ENCODE measurements around the gene ZYG11A. TPM values are rescaled to one million over a fixed set of nuclear protein-coding genes. Genes with fewer than 3 reads are reported as not detected.

Gene ZYG11A
- total RNA-seq, 1 donor from 2014 or later, result 0.26 TPM

DNA sequence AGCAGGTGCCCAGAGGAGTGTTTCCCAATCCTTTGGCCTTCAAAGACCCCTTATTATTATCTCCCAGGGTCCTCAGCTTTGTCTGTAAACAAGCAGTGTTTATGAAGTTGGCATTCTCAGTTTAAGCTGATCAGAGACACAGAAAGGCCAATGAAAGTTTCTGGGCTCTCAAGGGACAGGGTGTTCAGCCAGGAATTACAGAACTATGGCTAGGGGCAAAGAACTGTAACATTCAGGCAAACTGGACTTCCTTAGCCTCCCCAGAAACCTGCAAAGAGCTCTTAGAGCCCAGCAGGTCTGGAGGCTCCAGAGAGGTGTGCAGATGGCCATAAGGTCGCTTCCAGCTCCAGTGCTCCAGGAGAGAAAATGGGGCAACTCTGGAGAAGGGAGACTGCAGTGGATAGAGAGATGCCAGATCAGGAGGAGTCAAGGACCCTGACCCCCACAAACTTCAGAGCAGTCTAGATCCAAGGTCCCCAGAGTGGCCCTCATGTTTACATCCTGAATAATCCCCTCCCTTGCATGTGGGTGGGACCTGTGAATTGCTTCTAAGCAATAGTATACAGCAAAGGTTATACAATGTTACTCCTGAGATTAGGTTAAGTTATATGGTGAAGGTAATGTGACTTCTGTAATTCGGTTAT lies 72.8 kb downstream of the ZYG11A start:
- H3K27ac Mint-ChIP-seq, result no peak overlapping the region
- no peak for DNase-seq (ENCODE audit: low spot score)
- H3K9me3 Mint-ChIP-seq, result no peaks in the 10 kb centered on the region
- intact Hi-C loops (cut with micrococcal nuclease), result no loop called here
- peaks cover 14% of the 10 kb centered on the region for H3K4me1 Mint-ChIP-seq (ENCODE audit: low read depth)
- peaks cover 3% of the 10 kb centered on the region for H3K36me3 Mint-ChIP-seq (ENCODE audit: low read depth)
- H3K4me3 Mint-ChIP-seq, result no peak overlapping the region
- no peaks in the 10 kb centered on the region for H3K27me3 Mint-ChIP-seq (ENCODE audit: insufficient read depth)

DNA sequence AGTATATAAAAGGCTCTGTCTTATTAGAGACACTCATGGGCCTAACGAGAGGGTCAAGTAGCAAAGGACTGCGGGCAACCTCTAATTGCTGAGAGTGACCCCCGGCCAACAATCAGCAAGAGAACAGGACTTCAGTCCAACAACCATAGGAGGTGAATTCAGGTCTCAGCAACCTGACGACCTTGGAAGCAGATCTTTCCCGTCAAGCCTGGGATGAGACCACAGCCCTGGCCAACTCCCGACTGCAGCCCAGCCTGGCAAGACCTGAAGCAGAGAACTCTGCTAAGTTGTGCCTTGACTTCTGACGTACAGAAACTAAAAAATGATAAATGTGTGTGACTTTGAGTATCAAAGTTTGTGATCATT lies 73.3 kb downstream of the ZYG11A start:
- Mint-ChIP-seq H3K4me1 (ENCODE audit: low read depth) (peaks cover 14% of the 10 kb centered on the region), H3K9me3 (no peaks in the 10 kb centered on the region), H3K36me3 (ENCODE audit: low read depth) (peaks cover 3% of the 10 kb centered on the region), H3K27me3 (ENCODE audit: insufficient read depth) (no peaks in the 10 kb centered on the region), H3K27ac (no peak overlapping the region), H3K4me3 (no peak overlapping the region)
- intact Hi-C loops (cut with micrococcal nuclease), result no loop called here
- no peak for DNase-seq (ENCODE audit: low spot score)

GRCh38 chr1:52916241-52916975 lies 73.8 kb downstream of the ZYG11A start:
- Mint-ChIP-seq H3K27me3 (ENCODE audit: insufficient read depth) (no peaks in the 10 kb centered on the region), H3K4me1 (ENCODE audit: low read depth) (peaks cover 14% of the 10 kb centered on the region), H3K9me3 (no peaks in the 10 kb centered on the region), H3K27ac (no peak overlapping the region), H3K36me3 (ENCODE audit: low read depth) (peaks cover 3% of the 10 kb centered on the region), H3K4me3 (no peak overlapping the region)
- no peak for DNase-seq (ENCODE audit: low spot score)
- intact Hi-C loops (cut with micrococcal nuclease), result no loop called here

DNA sequence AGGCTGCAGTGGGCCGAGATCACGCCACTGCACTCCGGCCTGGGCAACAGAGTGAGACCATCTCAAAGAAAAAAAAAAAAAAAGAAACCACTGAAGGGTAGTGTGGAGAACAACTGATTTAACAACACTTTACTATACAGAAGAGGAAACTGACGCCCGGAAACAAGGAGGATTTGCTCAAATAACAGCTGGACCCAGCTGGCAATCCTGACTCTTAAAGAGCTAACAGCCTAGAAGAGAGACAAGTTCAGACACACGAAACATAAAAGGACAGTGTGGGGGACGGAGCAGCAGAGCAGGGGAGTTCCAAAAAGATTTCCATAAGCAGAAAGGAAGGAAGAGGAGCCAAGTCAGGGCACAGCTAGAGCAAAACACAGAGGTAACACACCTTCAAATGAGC lies 74.6 kb downstream of the ZYG11A start:
- no peak for DNase-seq (ENCODE audit: low spot score)
- no peaks in the 10 kb centered on the region for H3K27me3 Mint-ChIP-seq (ENCODE audit: insufficient read depth)
- no peak overlapping the region for H3K4me3 Mint-ChIP-seq
- H3K36me3 Mint-ChIP-seq (ENCODE audit: low read depth), result peaks cover 3% of the 10 kb centered on the region
- no peak overlapping the region for H3K27ac Mint-ChIP-seq
- intact Hi-C loops (cut with micrococcal nuclease), result no loop called here
- no peaks in the 10 kb centered on the region for H3K9me3 Mint-ChIP-seq
- H3K4me1 Mint-ChIP-seq (ENCODE audit: low read depth), result peaks cover 14% of the 10 kb centered on the region

DNA sequence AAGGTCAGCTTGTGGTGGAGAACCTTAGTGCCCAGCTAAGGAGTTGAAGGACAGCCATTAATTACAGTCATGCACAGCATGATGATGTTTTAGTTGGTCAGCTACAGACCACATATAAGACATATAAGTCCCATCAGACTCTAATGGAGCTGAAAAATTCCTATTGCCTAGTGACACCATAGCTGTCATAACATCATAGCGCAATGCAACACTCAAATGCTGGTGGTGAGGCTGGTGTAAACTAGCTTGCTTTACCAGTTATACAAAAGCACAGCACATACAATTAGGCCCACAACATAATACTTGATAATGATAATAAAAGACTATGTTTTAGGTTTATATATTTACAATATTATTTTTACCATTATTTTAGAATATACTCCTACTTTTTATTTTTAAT lies 75.0 kb downstream of the ZYG11A start:
- Mint-ChIP-seq H3K9me3 (no peaks in the 10 kb centered on the region), H3K27me3 (ENCODE audit: insufficient read depth) (no peaks in the 10 kb centered on the region), H3K27ac (no peak overlapping the region), H3K36me3 (ENCODE audit: low read depth) (peaks cover 3% of the 10 kb centered on the region), H3K4me1 (ENCODE audit: low read depth) (peaks cover 14% of the 10 kb centered on the region), H3K4me3 (no peak overlapping the region)
- no peak for DNase-seq (ENCODE audit: low spot score)
- intact Hi-C loops (cut with micrococcal nuclease), result no loop called here

DNA sequence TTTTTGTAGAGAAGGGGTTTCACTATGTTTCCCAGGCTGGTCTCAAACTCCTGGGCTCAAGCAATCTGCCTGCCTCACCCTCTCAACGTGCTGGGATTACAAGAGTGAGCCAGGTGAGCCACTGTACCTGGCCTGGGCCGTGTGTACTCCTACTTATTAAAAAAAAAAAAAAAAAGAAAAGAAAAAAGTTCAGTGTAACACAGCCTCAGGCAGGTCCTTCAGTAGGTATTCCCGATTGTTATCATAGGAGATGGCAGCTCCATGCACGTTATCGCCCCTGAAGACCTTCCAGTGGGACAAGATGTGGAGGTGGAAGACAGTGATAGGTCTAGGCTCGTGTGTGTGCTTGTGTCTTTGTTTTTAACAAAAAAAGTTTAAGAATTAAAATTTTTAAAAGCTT lies 75.6 kb downstream of the ZYG11A start:
- Mint-ChIP-seq H3K27ac (no peak overlapping the region), H3K27me3 (ENCODE audit: insufficient read depth) (no peaks in the 10 kb centered on the region), H3K36me3 (ENCODE audit: low read depth) (peaks cover 3% of the 10 kb centered on the region), H3K4me3 (no peak overlapping the region), H3K9me3 (no peaks in the 10 kb centered on the region), H3K4me1 (ENCODE audit: low read depth) (peaks cover 14% of the 10 kb centered on the region)
- no peak for DNase-seq (ENCODE audit: low spot score)
- intact Hi-C loops (cut with micrococcal nuclease), result no loop called here

DNA sequence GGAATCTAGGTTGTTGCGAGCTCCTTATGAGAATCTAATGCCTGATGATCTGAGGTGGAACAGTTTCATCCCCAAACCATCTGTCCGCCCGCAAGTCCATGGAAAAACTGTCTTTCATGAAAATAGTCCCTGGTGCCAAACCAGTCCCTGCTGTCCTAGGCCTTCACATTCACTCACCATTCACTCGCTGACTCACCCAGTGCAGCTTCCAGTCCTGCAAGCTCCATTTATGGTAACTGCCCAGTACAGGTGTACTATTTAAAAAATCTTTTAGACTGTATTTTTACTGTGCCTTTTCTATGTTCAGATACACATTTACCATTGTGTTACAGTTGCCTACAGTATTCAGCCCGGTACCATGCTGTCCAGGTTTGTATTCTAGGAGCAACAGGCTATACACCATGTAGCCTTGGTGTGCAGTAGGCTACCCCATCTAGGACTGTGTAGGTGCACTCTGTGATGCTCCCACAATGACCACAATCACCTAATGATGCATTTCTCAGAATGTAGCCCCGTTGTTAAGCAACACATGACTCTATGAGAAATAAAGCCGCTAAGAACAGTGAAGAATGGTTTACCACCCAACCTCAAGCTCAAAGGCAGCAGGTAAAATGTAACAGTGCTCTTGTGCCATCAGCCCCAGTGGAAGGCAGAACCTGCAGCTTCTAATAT lies 76.6 kb downstream of the ZYG11A start:
- Mint-ChIP-seq H3K9me3 (no peaks in the 10 kb centered on the region), H3K4me3 (no peak overlapping the region), H3K27ac (peak overlapping the region; percentile 1), H3K27me3 (ENCODE audit: insufficient read depth) (no peaks in the 10 kb centered on the region), H3K4me1 (ENCODE audit: low read depth) (peaks cover 14% of the 10 kb centered on the region), H3K36me3 (ENCODE audit: low read depth) (peaks cover 3% of the 10 kb centered on the region)
- no peak for DNase-seq (ENCODE audit: low spot score)
- intact Hi-C loops (cut with micrococcal nuclease), result no loop called here

- no peaks in the 10 kb centered on the region for H3K27me3 Mint-ChIP-seq (ENCODE audit: insufficient read depth)
- H3K36me3 Mint-ChIP-seq (ENCODE audit: low read depth), result peaks cover 3% of the 10 kb centered on the region
- peak overlapping the region; percentile 86 for H3K4me3 Mint-ChIP-seq
- peaks cover 14% of the 10 kb centered on the region for H3K4me1 Mint-ChIP-seq (ENCODE audit: low read depth)
- peak overlapping the region; percentile 1 for H3K27ac Mint-ChIP-seq
- DNase-seq (ENCODE audit: low spot score), result no peak
- intact Hi-C loops (cut with micrococcal nuclease), result loop anchor here (2.0 to 10.0 kb wide), 6 partner anchors 77 to 555 kb away; partner anchors contain the start of genes CC2D1B, ORC1, PRPF38A and TUT4
- H3K9me3 Mint-ChIP-seq, result no peaks in the 10 kb centered on the region
Measured at GRCh38 chr1:52919723-52920483, 77.3 kb downstream of the ZYG11A start.

- Mint-ChIP-seq H3K27me3 (ENCODE audit: insufficient read depth) (peaks cover 2% of the 10 kb centered on the region), H3K4me3 (peak overlapping the region; percentile 86), H3K9me3 (no peaks in the 10 kb centered on the region), H3K36me3 (ENCODE audit: low read depth) (peaks cover 3% of the 10 kb centered on the region), H3K4me1 (ENCODE audit: low read depth) (peaks cover 14% of the 10 kb centered on the region), H3K27ac (no peak overlapping the region)
- no peak for DNase-seq (ENCODE audit: low spot score)
- intact Hi-C loops (cut with micrococcal nuclease), result loop anchor here (1.0 to 10.0 kb wide), 7 partner anchors 78 to 556 kb away; partner anchors contain the start of genes CC2D1B, ORC1, PRPF38A and TUT4
Measured at GRCh38 chr1:52920791-52921291, 78.3 kb downstream of the ZYG11A start.

GRCh38 chr1:52925571-52926005 lies 83.0 kb downstream of the ZYG11A start:
- H3K4me3 Mint-ChIP-seq, result peak overlapping the region; percentile 90
- no peaks in the 10 kb centered on the region for H3K9me3 Mint-ChIP-seq
- H3K27ac Mint-ChIP-seq, result no peak overlapping the region
- intact Hi-C loops (cut with micrococcal nuclease), result loop anchor here (2.0 to 10.0 kb wide), 7 partner anchors 87 to 561 kb away; partner anchors contain the start of genes CC2D1B, CZIB, LRP8 and TUT4
- no peaks in the 10 kb centered on the region for H3K36me3 Mint-ChIP-seq (ENCODE audit: low read depth)
- peaks cover 15% of the 10 kb centered on the region for H3K4me1 Mint-ChIP-seq (ENCODE audit: low read depth)
- DNase-seq (ENCODE audit: low spot score), result no peak
- peaks cover 5% of the 10 kb centered on the region for H3K27me3 Mint-ChIP-seq (ENCODE audit: insufficient read depth)

DNA sequence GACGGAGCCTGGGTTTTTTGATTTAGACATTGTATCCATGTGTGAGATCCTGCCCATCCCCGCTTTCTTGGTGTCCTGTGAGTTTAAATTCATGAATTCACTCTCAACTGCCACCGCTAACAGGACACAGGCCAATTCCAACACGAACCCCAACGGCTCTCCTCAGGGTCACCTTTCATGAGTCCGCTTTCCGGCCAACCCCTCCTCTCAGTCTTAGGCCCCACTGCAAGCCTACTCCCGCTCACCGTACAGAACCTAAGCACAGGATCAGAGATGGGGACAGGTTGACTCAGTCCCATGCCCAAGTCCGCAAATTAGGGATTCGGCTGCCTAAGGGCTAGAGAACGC lies 84.3 kb downstream of the ZYG11A start:
- H3K4me3 Mint-ChIP-seq, result peak overlapping the region; percentile 90
- peaks cover 15% of the 10 kb centered on the region for H3K4me1 Mint-ChIP-seq (ENCODE audit: low read depth)
- H3K9me3 Mint-ChIP-seq, result no peaks in the 10 kb centered on the region
- H3K27me3 Mint-ChIP-seq (ENCODE audit: insufficient read depth), result peaks cover 6% of the 10 kb centered on the region
- no peak overlapping the region for H3K27ac Mint-ChIP-seq
- H3K36me3 Mint-ChIP-seq (ENCODE audit: low read depth), result no peaks in the 10 kb centered on the region
- intact Hi-C loops (cut with micrococcal nuclease), result loop anchor here (2.0 to 10.0 kb wide), 7 partner anchors 85 to 562 kb away; partner anchors contain the start of genes CC2D1B, CZIB, LRP8 and TUT4
- DNase-seq (ENCODE audit: low spot score), result no peak
